Neural cell (in vitro differentiated cells): ENCODE results near the gene MINDY4. TPM values are rescaled to one million over a fixed set of nuclear protein-coding genes. Genes with fewer than 3 reads are reported as not detected.

ENCODE experiments used
- H2AFZ ChIP-seq: fragments of 200-600, 300-800 bp; sonication (generic), shearing (Covaris generic); 2 replicates; pipeline ENCODE4 v1.6.0; 2014; ENCODE audit warnings: low read depth, mild to moderate bottlenecking, antibody characterized with exemption, low read length, moderate library complexity
- H3F3A ChIP-seq: fragments of 200-600 bp; shearing (Covaris generic); 2 replicates; pipeline ENCODE4 v1.6.1; 2016; ENCODE audit warnings: mild to moderate bottlenecking, moderate library complexity, mixed read lengths, antibody characterized with exemption, low read length; ENCODE audit not compliant: insufficient read depth, poor library complexity, severe bottlenecking
- H3K27ac ChIP-seq: fragments of 200-600, 300-800 bp; sonication (generic), shearing (Covaris generic); 2 replicates; pipeline ENCODE4 v1.5.1; 2014; ENCODE audit warnings: mild to moderate bottlenecking, low read length, moderate library complexity
- H3K27me3 ChIP-seq: fragments of 300-800, 200-600 bp; sonication (generic), shearing (Covaris generic); 2 replicates; pipeline ENCODE4 v1.6.0; 2014; ENCODE audit warnings: mild to moderate bottlenecking, low read depth, low read length, moderate library complexity; ENCODE audit not compliant: insufficient read depth
- H3K36me3 ChIP-seq: fragments of 300-800, 200-600 bp; sonication (generic), shearing (Covaris generic); 2 replicates; pipeline ENCODE4 v1.5.1; 2014; ENCODE audit warnings: mild to moderate bottlenecking, antibody characterized with exemption, low read length, moderate library complexity; ENCODE audit not compliant: insufficient read depth
- H3K4me2 ChIP-seq: fragments of 300-800, 200-600 bp; sonication (generic), shearing (Covaris generic); 2 replicates; pipeline ENCODE4 v1.6.0; 2014; ENCODE audit warnings: mild to moderate bottlenecking, low read length
- H3K4me3 ChIP-seq: fragments of 300-800, 200-600 bp; sonication (generic), shearing (Covaris generic); 2 replicates; pipeline ENCODE4 v1.5.1; 2014; ENCODE audit warnings: mild to moderate bottlenecking, low read length, moderate library complexity
- H3K79me2 ChIP-seq: fragments of 200-600 bp; shearing (Covaris generic); replicated peaks from 2 replicates; pipeline ENCODE4 v1.6.0; 2014; ENCODE audit warnings: mild to moderate bottlenecking, low read length, moderate library complexity; ENCODE audit not compliant: insufficient read depth
- H3K9ac ChIP-seq: fragments of 300-800, 200-600 bp; sonication (generic), shearing (Covaris generic); 2 replicates; pipeline ENCODE4 v1.6.1; 2016; ENCODE audit warnings: mild to moderate bottlenecking, low read length, mixed read lengths
- H3K9me2 ChIP-seq: fragments of 200-600 bp; shearing (Covaris generic); 2 replicates; pipeline ENCODE4 v1.6.1; 2016; ENCODE audit warnings: mild to moderate bottlenecking, low read length, mixed read lengths; ENCODE audit not compliant: insufficient read depth
- H3K9me3 ChIP-seq: fragments of 200-600, 300-800 bp; sonication (generic), shearing (Covaris generic); 2 replicates; pipeline ENCODE4 v1.6.1; 2016; ENCODE audit warnings: mild to moderate bottlenecking, mixed run types, low read length, moderate library complexity, mixed read lengths
- H4K20me1 ChIP-seq: fragments of 200-600 bp; shearing (Covaris generic); 2 replicates; pipeline ENCODE4 v1.6.1; 2016; ENCODE audit warnings: mild to moderate bottlenecking, mixed run types; ENCODE audit not compliant: insufficient read depth
- CTCF ChIP-seq: fragments of 450-650 bp; IDR thresholded peaks from 2 replicates; pipeline ENCODE4 v1.5.1; 2014; ENCODE audit warnings: antibody characterized with exemption, mild to moderate bottlenecking, moderate library complexity; ENCODE audit not compliant: poor library complexity, severe bottlenecking
- EP300 ChIP-seq: fragments of 450-650 bp; conservative IDR thresholded peaks from 2 replicates; pipeline ENCODE4 v1.6.1; 2014; ENCODE audit warnings: antibody characterized with exemption, mild to moderate bottlenecking, moderate library complexity; ENCODE audit not compliant: poor library complexity, severe bottlenecking
- EZH2 ChIP-seq: fragments of 200-600, 300-800 bp; shearing (Covaris generic), sonication (generic); IDR thresholded peaks from 2 replicates; pipeline ENCODE4 v1.6.1; 2014; ENCODE audit warnings: antibody characterized with exemption, low read length, borderline replicate concordance, mild to moderate bottlenecking; ENCODE audit not compliant: insufficient read depth, poor library complexity, severe bottlenecking
- MXI1 ChIP-seq: fragments of 450-650 bp; conservative IDR thresholded peaks from 2 replicates; pipeline ENCODE4 v1.6.1; 2014; ENCODE audit warnings: antibody characterized with exemption, mild to moderate bottlenecking; ENCODE audit not compliant: poor library complexity, severe bottlenecking
- POLR2AphosphoS5 ChIP-seq: IDR thresholded peaks from 2 replicates; pipeline ENCODE4 v1.6.1; 2012
- RAD21 ChIP-seq: fragments of 450-650 bp; conservative IDR thresholded peaks from 2 replicates; pipeline ENCODE4 v1.6.1; 2014; ENCODE audit warnings: antibody characterized with exemption, mild to moderate bottlenecking, moderate library complexity
- REST ChIP-seq: IDR thresholded peaks from 2 replicates; pipeline ENCODE4 v1.6.1; 2012; ENCODE audit warnings: borderline replicate concordance
- SMC3 ChIP-seq: fragments of 450-650 bp; conservative IDR thresholded peaks from 2 replicates; pipeline ENCODE4 v1.6.1; 2014; ENCODE audit warnings: antibody characterized with exemption, mild to moderate bottlenecking, moderate library complexity; ENCODE audit not compliant: poor library complexity
- TAF1 ChIP-seq: IDR thresholded peaks from 2 replicates; pipeline ENCODE4 v1.6.1; 2012; ENCODE audit warnings: low read depth
- polyA plus RNA-seq: library from polyadenylated mRNA; depleted of rRNA; stranded (reverse); fragments of >200 nt; gene quantifications from 2 replicates; pipeline ENCODE4 v1.2.3, GENCODE V29; 2014

The MINDY4 gene
- polyA plus RNA-seq, 1 donor from 2014 or later: 1.0 TPM

- no peaks in the 10 kb centered on the region for H3K9me3 ChIP-seq
- no peak overlapping the region for H3K4me2 ChIP-seq
- no peaks in the 10 kb centered on the region for H3K36me3 ChIP-seq
- no peaks in the 10 kb centered on the region for H3K9me2 ChIP-seq
- H4K20me1 ChIP-seq: no peaks in the 10 kb centered on the region
- H3K4me3 ChIP-seq: no peak overlapping the region
- no peaks in the 10 kb centered on the region for H3K79me2 ChIP-seq
- H3K27me3 ChIP-seq: no peaks in the 10 kb centered on the region
- no peak for TF ChIP-seq REST
- no peak for TF ChIP-seq CTCF
- no peak for TF ChIP-seq POLR2AphosphoS5
- no peak for TF ChIP-seq TAF1
- TF ChIP-seq MXI1: no peak
- TF ChIP-seq EZH2: no peak
- no peak for TF ChIP-seq EP300
- no peak for TF ChIP-seq SMC3
- no peak for TF ChIP-seq RAD21
- H3K9ac ChIP-seq: no peak overlapping the region
- no peak overlapping the region for H3K27ac ChIP-seq
- H2AFZ ChIP-seq: no peak overlapping the region
- no peaks in the 10 kb centered on the region for H3F3A ChIP-seq
Measured at GRCh38 chr7:30745261-30745941, 25.8 kb upstream of the MINDY4 start.

- Histone ChIP-seq H3F3A (no peaks in the 10 kb centered on the region), H3K36me3 (no peaks in the 10 kb centered on the region), H3K79me2 (no peaks in the 10 kb centered on the region), H2AFZ (no peak overlapping the region), H3K27ac (no peak overlapping the region), H3K4me3 (no peak overlapping the region), H3K4me2 (no peak overlapping the region), H3K9ac (no peak overlapping the region), H3K9me2 (no peaks in the 10 kb centered on the region), H4K20me1 (no peaks in the 10 kb centered on the region), H3K9me3 (no peaks in the 10 kb centered on the region), H3K27me3 (no peaks in the 10 kb centered on the region)
- TF ChIP-seq EP300: no peak
- no peak for TF ChIP-seq RAD21
- no peak for TF ChIP-seq EZH2
- no peak for TF ChIP-seq POLR2AphosphoS5
- no peak for TF ChIP-seq MXI1
- TF ChIP-seq REST: no peak
- TF ChIP-seq TAF1: no peak
- no peak for TF ChIP-seq SMC3
- no peak for TF ChIP-seq CTCF
Measured at GRCh38 chr7:30750010-30750409, 21.2 kb upstream of the MINDY4 start.
